Duodenal mucosa (tissue), 2 donors: Measurements from ENCODE around the gene SP140L.

Experiments
- H3K27ac ChIP-seq: one replicate; pipeline ENCODE4 v1.7.0; 2013; ENCODE audit warnings: low read depth, low read length
- H3K27me3 ChIP-seq, 2 donors: one replicate each; pipeline ENCODE4 v1.7.0; 2013; ENCODE audit warnings: low read length in 2 of 2, control low read depth in 1 of 2; ENCODE audit not compliant: insufficient read depth in 2 of 2, control insufficient read depth in 1 of 2
- H3K36me3 ChIP-seq, 2 donors: one replicate each; pipeline ENCODE4 v1.7.0; 2013; ENCODE audit warnings: low read length in 2 of 2, control low read depth in 1 of 2; ENCODE audit not compliant: insufficient read depth in 2 of 2, control insufficient read depth in 1 of 2
- H3K4me1 ChIP-seq, 2 donors: one replicate each; pipeline ENCODE4 v1.7.0; 2013; ENCODE audit warnings: low read length in 2 of 2, control low read depth in 1 of 2; ENCODE audit not compliant: insufficient read depth in 2 of 2, control insufficient read depth in 1 of 2
- H3K4me3 ChIP-seq, 2 donors: one replicate each; pipeline ENCODE4 v1.7.0; 2013; ENCODE audit warnings: low read length in 2 of 2, low read depth in 1 of 2
- H3K9ac ChIP-seq, 2 donors: one replicate each; pipeline ENCODE4 v1.7.0; 2013; ENCODE audit warnings: low read length in 2 of 2, low read depth in 1 of 2
- H3K9me3 ChIP-seq, 2 donors: one replicate each; pipeline ENCODE4 v1.7.0; 2013; ENCODE audit warnings: low read length in 2 of 2, control low read depth in 1 of 2; ENCODE audit not compliant: control insufficient read depth in 1 of 2

SP140L gene

GRCh38 chr2:230416061-230416721 is 89.2 kb downstream of the SP140L start, which contains the start of gene SP100:
Gene SP100 (plus strand): TSS chr2:230416201. CDS start chr2:230416297, 96 bp downstream.
- peaks cover 11 to 38% of the 10 kb centered on the region in 2 donors for H3K4me1 ChIP-seq
- H3K9ac ChIP-seq, result peak within 1 kb of the TSS; percentile 86 to 95

GRCh38 chr2:230417436-230417835 is 90.4 kb downstream of the SP140L start:
- Histone ChIP-seq H3K4me3 (peak overlapping the region; percentile 85 to 95), H3K27ac (no peak overlapping the region), H3K9me3 (no peaks in the 10 kb centered on the region), H3K27me3 (no peaks in the 10 kb centered on the region), H3K9ac (peak overlapping the region; percentile 18 to 20), H3K4me1 (peaks cover 11 to 30% of the 10 kb centered on the region in 2 donors), H3K36me3 (peaks cover 2% of the 10 kb centered on the region in 2 donors)

More at GRCh38 chr2:230416061-230416721, 89.2 kb downstream of the SP140L start, which contains the start of gene SP100:
- H3K36me3 ChIP-seq, result peaks cover 0 to 2% of the 10 kb centered on the region in 2 donors
- H3K27ac ChIP-seq, result peak within 1 kb of the TSS; percentile 94
- H3K27me3 ChIP-seq, result no peaks in the 10 kb centered on the region
- H3K4me3 ChIP-seq, result peak within 1 kb of the TSS; percentile 85 to 95
- no peaks in the 10 kb centered on the region for H3K9me3 ChIP-seq

- H3K4me3 ChIP-seq, result peak overlapping the region; percentile 85 to 95
- H3K36me3 ChIP-seq, result peaks cover 2 to 4% of the 10 kb centered on the region in 2 donors
- no peak overlapping the region for H3K27ac ChIP-seq
- H3K9ac ChIP-seq, result peak overlapping the region in 1 of 2 donors; percentile 15
- no peaks in the 10 kb centered on the region for H3K27me3 ChIP-seq
- H3K9me3 ChIP-seq, result no peaks in the 10 kb centered on the region
- H3K4me1 ChIP-seq, result peaks cover 19 to 25% of the 10 kb centered on the region in 2 donors
Observed at GRCh38 chr2:230418341-230419016, 91.5 kb downstream of the SP140L start.

GRCh38 chr2:230419181-230419580 is 92.2 kb downstream of the SP140L start:
- no peak overlapping the region for H3K4me3 ChIP-seq
- H3K27ac ChIP-seq, result no peak overlapping the region
- H3K9ac ChIP-seq, result no peak overlapping the region
- H3K9me3 ChIP-seq, result no peaks in the 10 kb centered on the region
- H3K27me3 ChIP-seq, result no peaks in the 10 kb centered on the region
- peaks cover 2 to 4% of the 10 kb centered on the region in 2 donors for H3K36me3 ChIP-seq
- peaks cover 24 to 29% of the 10 kb centered on the region in 2 donors for H3K4me1 ChIP-seq

GRCh38 chr2:230422149-230422548 is 95.2 kb downstream of the SP140L start:
- no peaks in the 10 kb centered on the region for H3K9me3 ChIP-seq
- H3K27me3 ChIP-seq, result no peaks in the 10 kb centered on the region
- H3K4me3 ChIP-seq, result no peak overlapping the region
- H3K9ac ChIP-seq, result no peak overlapping the region
- H3K36me3 ChIP-seq, result peaks cover 2 to 4% of the 10 kb centered on the region in 2 donors
- peaks cover 21 to 25% of the 10 kb centered on the region in 2 donors for H3K4me1 ChIP-seq
- H3K27ac ChIP-seq, result no peak overlapping the region

GRCh38 chr2:230423851-230424458 is 97.0 kb downstream of the SP140L start:
- peaks cover 0 to 4% of the 10 kb centered on the region in 2 donors for H3K36me3 ChIP-seq
- peaks cover 4 to 22% of the 10 kb centered on the region in 2 donors for H3K4me1 ChIP-seq
- H3K27me3 ChIP-seq, result no peaks in the 10 kb centered on the region
- H3K9me3 ChIP-seq, result peaks cover 0 to under 1% of the 10 kb centered on the region in 2 donors
- H3K4me3 ChIP-seq, result peak overlapping the region in 1 of 2 donors; percentile 38
- H3K27ac ChIP-seq, result peak overlapping the region; percentile 41
- peak overlapping the region in 1 of 2 donors; percentile 3 for H3K9ac ChIP-seq

- Histone ChIP-seq H3K9ac (no peak overlapping the region), H3K27ac (no peak overlapping the region), H3K4me1 (peaks cover 4 to 18% of the 10 kb centered on the region in 2 donors), H3K9me3 (peaks cover 3 to 4% of the 10 kb centered on the region in 2 donors), H3K27me3 (no peaks in the 10 kb centered on the region), H3K36me3 (peaks cover 6 to 9% of the 10 kb centered on the region in 2 donors), H3K4me3 (no peak overlapping the region)
Observed at GRCh38 chr2:230425377-230425776, 98.4 kb downstream of the SP140L start.

GRCh38 chr2:230429513-230429912 is 102.5 kb downstream of the SP140L start:
- Histone ChIP-seq H3K36me3 (peaks cover 6 to 9% of the 10 kb centered on the region in 2 donors), H3K27ac (no peak overlapping the region), H3K4me3 (no peak overlapping the region), H3K9ac (no peak overlapping the region), H3K27me3 (no peaks in the 10 kb centered on the region), H3K4me1 (peaks cover 13% of the 10 kb centered on the region in 2 donors), H3K9me3 (peaks cover 3 to 4% of the 10 kb centered on the region in 2 donors)

GRCh38 chr2:230430957-230431910 is 104.2 kb downstream of the SP140L start:
- Histone ChIP-seq H3K36me3 (peaks cover 9 to 10% of the 10 kb centered on the region in 2 donors), H3K9ac (no peak overlapping the region), H3K27me3 (no peaks in the 10 kb centered on the region), H3K27ac (no peak overlapping the region), H3K4me1 (peaks cover 10 to 13% of the 10 kb centered on the region in 2 donors), H3K9me3 (peaks cover 7 to 10% of the 10 kb centered on the region in 2 donors), H3K4me3 (no peak overlapping the region)
